Stimulated activated naive B cell treated with anti-CD40 and anti-IgM and Interleukin-4, amounts not matched to agents 10 μg/mL and 1 μg/mL and 100 μg/mL, for 72 hours (primary cell): ENCODE results near the gene PTCD2.

Experiments used
- ATAC-seq, 2 donors: fragments of 150-1000 bp; cut with Tn5 transposase; replicated peaks; 2 replicates each; pipeline ENCODE4 v1.10.0; 2021; ENCODE audit warnings: moderate library complexity in 1 of 2
- DNase-seq: peaks from one replicate; pipeline ENCODE4 v3.0.0; 2021
- H3K27ac Mint-ChIP-seq: one replicate; pipeline ENCODE4 v1.8.0; 2022; ENCODE audit warnings: mild to moderate bottlenecking, mixed read lengths
- H3K27me3 Mint-ChIP-seq, 2 donors: one replicate each; pipeline ENCODE4 v1.8.0; 2022; ENCODE audit warnings: mixed read lengths in 2 of 2
- H3K36me3 Mint-ChIP-seq, 2 donors: one replicate each; pipeline ENCODE4 v1.8.0; 2022; ENCODE audit warnings: mixed read lengths in 2 of 2, mild to moderate bottlenecking in 1 of 2
- H3K4me1 Mint-ChIP-seq, 2 donors: one replicate each; pipeline ENCODE4 v1.8.0; 2022; ENCODE audit warnings: mixed read lengths in 2 of 2, mild to moderate bottlenecking in 1 of 2
- H3K4me3 Mint-ChIP-seq, 2 donors: one replicate each; pipeline ENCODE4 v1.8.0; 2022; ENCODE audit warnings: mild to moderate bottlenecking in 2 of 2, mixed read lengths in 2 of 2, moderate library complexity in 1 of 2
- H3K9me3 Mint-ChIP-seq, 2 donors: one replicate each; pipeline ENCODE4 v1.8.0; 2022; ENCODE audit warnings: mixed read lengths in 2 of 2, mild to moderate bottlenecking in 1 of 2

The PTCD2 gene

DNA sequence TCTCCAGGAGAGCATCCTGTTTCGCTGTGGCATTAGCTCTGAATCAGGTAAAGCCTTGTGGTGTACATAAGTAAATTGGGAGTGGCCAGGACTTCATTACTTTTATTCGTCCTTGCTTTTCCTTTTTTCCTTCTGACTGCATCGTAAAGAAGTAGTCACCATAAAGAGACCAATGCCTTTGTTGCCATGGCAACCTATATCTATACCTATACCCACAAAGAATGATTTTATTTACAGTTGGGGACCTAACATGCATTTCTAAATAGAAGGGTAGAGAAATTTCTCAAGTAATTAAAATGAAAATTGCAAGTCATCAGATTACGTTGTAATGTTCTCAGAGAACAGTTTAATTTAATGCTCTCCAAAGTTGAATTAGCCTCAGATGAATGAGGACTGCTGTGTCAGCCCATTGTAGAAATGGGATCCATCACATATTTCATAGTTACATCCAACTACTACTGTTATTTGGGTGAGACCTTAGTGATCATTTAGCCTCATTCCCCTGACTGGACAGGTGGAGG, 18.6 kb downstream of the PTCD2 start:
- ATAC-seq = no peak
- no peaks in the 10 kb centered on the region for H3K27me3 Mint-ChIP-seq
- H3K9me3 Mint-ChIP-seq = no peaks in the 10 kb centered on the region
- no peak overlapping the region for H3K4me3 Mint-ChIP-seq
- H3K27ac Mint-ChIP-seq = no peak overlapping the region
- peaks cover 31 to 52% of the 10 kb centered on the region in 2 donors for H3K36me3 Mint-ChIP-seq
- DNase-seq = no peak
- H3K4me1 Mint-ChIP-seq = no peaks in the 10 kb centered on the region

DNA sequence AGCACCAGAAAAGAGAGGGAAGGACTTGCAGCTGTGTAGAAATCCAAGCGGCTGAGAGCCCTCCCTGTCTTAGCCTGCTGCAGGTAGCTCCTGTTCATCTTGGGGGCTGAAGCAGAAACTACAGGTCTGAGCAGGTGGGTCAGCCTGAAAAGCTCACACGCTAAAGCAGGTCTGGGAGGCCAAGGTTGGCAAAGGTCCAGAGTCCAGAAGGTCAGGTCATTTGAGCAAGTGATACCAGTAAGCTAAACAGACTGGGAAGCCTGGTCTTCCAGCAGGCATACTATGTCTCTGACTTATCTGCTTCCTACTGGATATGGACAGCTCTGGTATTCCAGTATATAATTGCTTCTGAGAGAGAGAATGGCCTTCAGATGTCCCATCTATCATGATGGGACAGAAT, 26.2 kb downstream of the PTCD2 start:
- Mint-ChIP-seq H3K4me3 (no peak overlapping the region), H3K36me3 (peaks cover 40 to 69% of the 10 kb centered on the region in 2 donors), H3K4me1 (peaks cover 6 to 11% of the 10 kb centered on the region in 2 donors), H3K27ac (peak overlapping the region; percentile 42), H3K9me3 (no peaks in the 10 kb centered on the region), H3K27me3 (no peaks in the 10 kb centered on the region)
- DNase-seq (no peak), ATAC-seq (no peak)

GRCh38 chr5:72347801-72348308, 27.7 kb downstream of the PTCD2 start:
- Mint-ChIP-seq H3K27ac (peak overlapping the region; percentile 79), H3K36me3 (peaks cover 40 to 74% of the 10 kb centered on the region in 2 donors), H3K4me1 (peaks cover 6 to 11% of the 10 kb centered on the region in 2 donors), H3K9me3 (no peaks in the 10 kb centered on the region), H3K27me3 (no peaks in the 10 kb centered on the region), H3K4me3 (no peak overlapping the region)
- ATAC-seq (no peak), DNase-seq (no peak)

DNA sequence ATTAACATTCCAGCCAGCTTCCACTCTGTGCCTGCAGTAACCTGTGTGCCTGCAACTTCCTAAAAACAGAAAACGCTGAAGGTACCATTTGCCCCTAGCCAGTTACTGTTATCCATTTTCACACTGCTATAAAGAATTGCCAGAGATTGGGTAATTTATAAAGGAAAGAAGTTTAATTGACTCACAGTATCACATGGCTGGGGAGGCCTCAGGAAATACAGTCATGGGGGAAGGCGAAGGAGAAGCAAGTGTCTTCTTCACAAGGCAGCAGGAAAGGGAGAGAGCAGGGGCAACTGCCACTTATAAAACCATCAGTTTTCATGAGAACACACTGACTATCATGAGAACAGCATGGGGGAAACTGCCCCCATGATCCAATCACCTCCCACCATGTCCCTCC, 31.2 kb downstream of the PTCD2 start:
- no peak overlapping the region for H3K4me3 Mint-ChIP-seq
- no peaks in the 10 kb centered on the region for H3K9me3 Mint-ChIP-seq
- H3K36me3 Mint-ChIP-seq = peaks cover 27 to 52% of the 10 kb centered on the region in 2 donors
- peaks cover 6 to 11% of the 10 kb centered on the region in 2 donors for H3K4me1 Mint-ChIP-seq
- H3K27ac Mint-ChIP-seq = peak overlapping the region; percentile 60
- ATAC-seq = no peak
- no peak for DNase-seq
- no peaks in the 10 kb centered on the region for H3K27me3 Mint-ChIP-seq

- no peak overlapping the region for H3K4me3 Mint-ChIP-seq
- ATAC-seq (no peak), DNase-seq (no peak)
- H3K4me1 Mint-ChIP-seq = peaks cover 6 to 11% of the 10 kb centered on the region in 2 donors
- peaks cover 25 to 41% of the 10 kb centered on the region in 2 donors for H3K36me3 Mint-ChIP-seq
- H3K9me3 Mint-ChIP-seq = no peaks in the 10 kb centered on the region
- H3K27ac Mint-ChIP-seq = no peak overlapping the region
- no peaks in the 10 kb centered on the region for H3K27me3 Mint-ChIP-seq
Measured at GRCh38 chr5:72352616-72353015, 32.4 kb downstream of the PTCD2 start.

DNA sequence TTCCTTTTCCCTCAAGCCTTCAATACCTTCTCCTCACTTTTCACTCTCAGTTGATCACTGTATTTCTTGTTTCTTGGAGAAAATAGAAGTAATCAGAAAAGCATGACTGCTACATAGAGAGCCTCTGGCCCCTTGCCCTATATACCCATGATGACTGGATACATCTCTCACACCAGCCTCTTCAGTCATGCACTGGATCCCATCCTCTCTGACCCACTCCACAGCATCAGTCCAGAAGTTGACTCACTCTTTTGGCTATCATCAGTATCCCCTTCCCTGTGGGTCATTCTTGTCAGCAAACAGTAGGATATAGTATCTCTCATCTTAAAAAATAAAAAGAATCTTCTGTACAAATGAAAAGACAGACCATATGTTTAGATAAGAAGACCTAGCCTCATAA, 32.9 kb downstream of the PTCD2 start:
- Mint-ChIP-seq H3K4me1 (peaks cover 6 to 11% of the 10 kb centered on the region in 2 donors), H3K27me3 (no peaks in the 10 kb centered on the region), H3K4me3 (no peak overlapping the region), H3K36me3 (peaks cover 25 to 42% of the 10 kb centered on the region in 2 donors), H3K9me3 (no peaks in the 10 kb centered on the region), H3K27ac (no peak overlapping the region)
- no peak for DNase-seq
- no peak for ATAC-seq

GRCh38 chr5:72355706-72356299, 35.6 kb downstream of the PTCD2 start:
- no peak overlapping the region for H3K4me3 Mint-ChIP-seq
- no peaks in the 10 kb centered on the region for H3K27me3 Mint-ChIP-seq
- no peaks in the 10 kb centered on the region for H3K9me3 Mint-ChIP-seq
- DNase-seq (no peak), ATAC-seq (no peak)
- no peak overlapping the region for H3K27ac Mint-ChIP-seq
- H3K36me3 Mint-ChIP-seq = peaks cover 23 to 46% of the 10 kb centered on the region in 2 donors
- H3K4me1 Mint-ChIP-seq = no peaks in the 10 kb centered on the region

DNA sequence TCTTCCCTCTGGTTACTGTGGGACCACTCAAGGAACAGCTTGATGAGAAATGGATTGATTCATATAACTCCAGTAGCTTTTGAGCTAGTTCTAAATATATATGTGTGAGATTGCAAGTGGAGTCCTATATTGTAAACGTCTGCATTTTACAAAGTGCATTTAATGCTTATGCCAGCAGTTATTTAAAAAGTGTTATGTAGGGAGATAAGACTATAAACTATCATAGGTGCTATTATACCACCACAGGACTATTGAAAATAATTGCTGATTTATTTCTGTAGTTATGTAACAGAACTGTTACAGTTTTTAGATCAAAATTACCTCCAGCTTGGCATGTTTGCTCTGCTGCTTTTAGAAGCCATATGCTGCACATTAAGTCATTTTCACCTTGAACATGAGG, 36.2 kb downstream of the PTCD2 start:
- DNase-seq (no peak), ATAC-seq (no peak)
- Mint-ChIP-seq H3K36me3 (peaks cover 23 to 46% of the 10 kb centered on the region in 2 donors), H3K27me3 (no peaks in the 10 kb centered on the region), H3K4me1 (no peaks in the 10 kb centered on the region), H3K9me3 (no peaks in the 10 kb centered on the region), H3K4me3 (no peak overlapping the region), H3K27ac (no peak overlapping the region)

- DNase-seq (no peak), ATAC-seq (no peak)
- no peaks in the 10 kb centered on the region for H3K9me3 Mint-ChIP-seq
- H3K4me3 Mint-ChIP-seq = no peak overlapping the region
- H3K36me3 Mint-ChIP-seq = peaks cover 23 to 38% of the 10 kb centered on the region in 2 donors
- peaks cover 0 to 1% of the 10 kb centered on the region in 2 donors for H3K4me1 Mint-ChIP-seq
- no peaks in the 10 kb centered on the region for H3K27me3 Mint-ChIP-seq
- no peak overlapping the region for H3K27ac Mint-ChIP-seq
Measured at GRCh38 chr5:72358925-72359324, 38.8 kb downstream of the PTCD2 start.

GRCh38 chr5:72359886-72360285, 39.7 kb downstream of the PTCD2 start:
- no peaks in the 10 kb centered on the region for H3K9me3 Mint-ChIP-seq
- DNase-seq = no peak
- no peak overlapping the region for H3K27ac Mint-ChIP-seq
- H3K27me3 Mint-ChIP-seq = no peaks in the 10 kb centered on the region
- peaks cover 24 to 41% of the 10 kb centered on the region in 2 donors for H3K36me3 Mint-ChIP-seq
- ATAC-seq = no peak
- H3K4me1 Mint-ChIP-seq = peaks cover 0 to 1% of the 10 kb centered on the region in 2 donors
- H3K4me3 Mint-ChIP-seq = no peak overlapping the region

GRCh38 chr5:72363166-72363802, 43.1 kb downstream of the PTCD2 start:
- Mint-ChIP-seq H3K27ac (no peak overlapping the region), H3K27me3 (no peaks in the 10 kb centered on the region), H3K4me3 (no peak overlapping the region), H3K9me3 (no peaks in the 10 kb centered on the region), H3K36me3 (peaks cover 21 to 41% of the 10 kb centered on the region in 2 donors), H3K4me1 (peaks cover 7 to 14% of the 10 kb centered on the region in 2 donors)
- no peak for DNase-seq
- ATAC-seq = no peak

DNA sequence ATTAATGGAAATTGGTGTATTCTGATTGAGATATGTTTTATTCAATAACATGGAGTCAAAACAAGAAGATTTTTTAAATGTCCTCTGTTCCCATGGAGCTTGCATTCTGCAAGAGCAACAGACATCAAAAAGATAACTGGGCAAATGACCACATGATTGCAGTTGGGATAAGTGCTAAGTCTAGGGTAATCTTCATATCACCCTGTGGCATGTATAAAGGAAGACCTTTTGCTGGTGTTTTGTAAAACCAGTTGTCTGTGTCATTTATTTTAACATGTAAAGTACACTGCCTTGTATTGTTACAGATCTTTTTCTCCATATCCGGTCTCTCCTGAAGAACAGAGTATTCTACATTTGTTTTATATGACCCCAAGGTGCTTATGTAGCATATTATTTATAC, 44.0 kb downstream of the PTCD2 start:
- no peak overlapping the region for H3K27ac Mint-ChIP-seq
- no peak overlapping the region for H3K4me3 Mint-ChIP-seq
- H3K9me3 Mint-ChIP-seq = no peaks in the 10 kb centered on the region
- peaks cover 19 to 36% of the 10 kb centered on the region in 2 donors for H3K36me3 Mint-ChIP-seq
- peaks cover 8 to 19% of the 10 kb centered on the region in 2 donors for H3K4me1 Mint-ChIP-seq
- H3K27me3 Mint-ChIP-seq = no peaks in the 10 kb centered on the region
- DNase-seq (no peak), ATAC-seq (no peak)

GRCh38 chr5:72364951-72365350, 44.8 kb downstream of the PTCD2 start:
- Mint-ChIP-seq H3K9me3 (no peaks in the 10 kb centered on the region), H3K27ac (no peak overlapping the region), H3K27me3 (no peaks in the 10 kb centered on the region), H3K36me3 (peaks cover 13 to 29% of the 10 kb centered on the region in 2 donors), H3K4me1 (peaks cover 8 to 26% of the 10 kb centered on the region in 2 donors), H3K4me3 (no peak overlapping the region)
- ATAC-seq = no peak
- DNase-seq = no peak

DNA sequence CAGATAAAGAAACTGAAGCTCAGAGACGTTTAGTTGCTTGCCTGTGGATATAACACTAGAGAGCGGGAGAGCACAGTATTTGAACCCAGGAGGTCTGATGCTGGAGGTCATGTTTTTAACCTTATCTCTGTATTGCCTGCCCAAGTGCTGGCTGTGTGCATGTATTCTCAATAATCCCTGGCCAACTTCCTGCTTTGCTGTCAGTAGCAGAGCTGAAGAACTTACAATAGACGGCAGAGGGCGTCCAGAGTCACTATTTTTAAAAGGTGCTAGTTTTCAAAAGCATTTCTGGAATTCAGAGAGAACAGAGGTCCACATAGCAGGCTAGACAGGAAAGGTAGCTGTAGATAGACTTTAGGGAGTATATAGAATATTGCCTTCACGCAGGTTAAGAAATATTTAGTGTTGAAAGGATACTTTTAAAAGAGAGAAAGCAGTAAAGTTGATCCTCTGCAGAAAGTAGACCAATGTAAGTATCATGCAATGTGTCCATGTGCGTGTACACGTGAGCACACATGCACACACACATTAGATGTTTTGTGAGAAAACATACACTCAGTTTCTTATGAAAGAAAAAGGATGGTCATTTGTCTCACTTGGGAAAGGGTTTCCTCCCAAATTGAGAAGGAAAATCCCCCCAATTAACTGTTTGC, 46.3 kb downstream of the PTCD2 start:
- H3K4me1 Mint-ChIP-seq = peaks cover 10 to 31% of the 10 kb centered on the region in 2 donors
- H3K9me3 Mint-ChIP-seq = no peaks in the 10 kb centered on the region
- H3K36me3 Mint-ChIP-seq = peaks cover 16 to 27% of the 10 kb centered on the region in 2 donors
- no peak overlapping the region for H3K4me3 Mint-ChIP-seq
- DNase-seq (peak; percentile 20), ATAC-seq (peak; percentile 86 to 87)
- H3K27ac Mint-ChIP-seq = no peak overlapping the region
- no peaks in the 10 kb centered on the region for H3K27me3 Mint-ChIP-seq
